ENCODE measurements around the gene MSS51.

Gene MSS51

GRCh38 chr10:73406846-73407245 lies 26.5 kb downstream of the MSS51 start:
- ATAC-seq (ENCODE audit: low read depth) (no peak), DNase-seq (ENCODE audit: low spot score) (no peak)
- Histone ChIP-seq H3K36me3 (ENCODE audit: low read depth) (peaks cover 19% of the 10 kb centered on the region), H3K9me3 (ENCODE audit: severe bottlenecking) (no peaks in the 10 kb centered on the region), H3K4me3 (ENCODE audit: severe bottlenecking) (no peak overlapping the region), H3K4me1 (ENCODE audit: insufficient read depth, poor library complexity, severe bottlenecking) (peaks cover 5% of the 10 kb centered on the region), H3K27me3 (ENCODE audit: insufficient read depth, poor library complexity, severe bottlenecking) (no peaks in the 10 kb centered on the region), H3K27ac (ENCODE audit: poor library complexity, severe bottlenecking) (no peak overlapping the region)
- TF ChIP-seq, protein P1, sequence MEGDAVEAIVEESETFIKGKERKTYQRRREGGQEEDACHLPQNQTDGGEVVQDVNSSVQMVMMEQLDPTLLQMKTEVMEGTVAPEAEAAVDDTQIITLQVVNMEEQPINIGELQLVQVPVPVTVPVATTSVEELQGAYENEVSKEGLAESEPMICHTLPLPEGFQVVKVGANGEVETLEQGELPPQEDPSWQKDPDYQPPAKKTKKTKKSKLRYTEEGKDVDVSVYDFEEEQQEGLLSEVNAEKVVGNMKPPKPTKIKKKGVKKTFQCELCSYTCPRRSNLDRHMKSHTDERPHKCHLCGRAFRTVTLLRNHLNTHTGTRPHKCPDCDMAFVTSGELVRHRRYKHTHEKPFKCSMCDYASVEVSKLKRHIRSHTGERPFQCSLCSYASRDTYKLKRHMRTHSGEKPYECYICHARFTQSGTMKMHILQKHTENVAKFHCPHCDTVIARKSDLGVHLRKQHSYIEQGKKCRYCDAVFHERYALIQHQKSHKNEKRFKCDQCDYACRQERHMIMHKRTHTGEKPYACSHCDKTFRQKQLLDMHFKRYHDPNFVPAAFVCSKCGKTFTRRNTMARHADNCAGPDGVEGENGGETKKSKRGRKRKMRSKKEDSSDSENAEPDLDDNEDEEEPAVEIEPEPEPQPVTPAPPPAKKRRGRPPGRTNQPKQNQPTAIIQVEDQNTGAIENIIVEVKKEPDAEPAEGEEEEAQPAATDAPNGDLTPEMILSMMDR (IDR thresholded peaks at IDR 0.05; ENCODE audit: poor library complexity, severe bottlenecking): no peak

- no peak for ATAC-seq (ENCODE audit: low read depth)
- no peak overlapping the region for H3K4me3 ChIP-seq (ENCODE audit: severe bottlenecking)
- H3K27ac ChIP-seq (ENCODE audit: poor library complexity, severe bottlenecking): no peak overlapping the region
- no peaks in the 10 kb centered on the region for H3K27me3 ChIP-seq (ENCODE audit: insufficient read depth, poor library complexity, severe bottlenecking)
- peaks cover 28% of the 10 kb centered on the region for H3K36me3 ChIP-seq (ENCODE audit: low read depth)
- H3K9me3 ChIP-seq (ENCODE audit: severe bottlenecking): no peaks in the 10 kb centered on the region
- TF ChIP-seq, protein P1 (IDR thresholded peaks at IDR 0.05; ENCODE audit: poor library complexity, severe bottlenecking): no peak
- no peak for DNase-seq (ENCODE audit: low spot score)
- peaks cover 5% of the 10 kb centered on the region for H3K4me1 ChIP-seq (ENCODE audit: insufficient read depth, poor library complexity, severe bottlenecking)
Measured at GRCh38 chr10:73405556-73405955, 27.8 kb downstream of the MSS51 start.

- no peak overlapping the region for H3K27ac ChIP-seq (ENCODE audit: poor library complexity, severe bottlenecking)
- peaks cover 36% of the 10 kb centered on the region for H3K36me3 ChIP-seq (ENCODE audit: low read depth)
- ATAC-seq (ENCODE audit: low read depth) (no peak), DNase-seq (ENCODE audit: low spot score) (no peak)
- peaks cover 5% of the 10 kb centered on the region for H3K4me1 ChIP-seq (ENCODE audit: insufficient read depth, poor library complexity, severe bottlenecking)
- no peaks in the 10 kb centered on the region for H3K9me3 ChIP-seq (ENCODE audit: severe bottlenecking)
- TF ChIP-seq, protein P1 (IDR thresholded peaks at IDR 0.05; ENCODE audit: poor library complexity, severe bottlenecking): no peak
- no peak overlapping the region for H3K4me3 ChIP-seq (ENCODE audit: severe bottlenecking)
- no peaks in the 10 kb centered on the region for H3K27me3 ChIP-seq (ENCODE audit: insufficient read depth, poor library complexity, severe bottlenecking)
Measured at GRCh38 chr10:73404690-73405089, 28.7 kb downstream of the MSS51 start.

DNA sequence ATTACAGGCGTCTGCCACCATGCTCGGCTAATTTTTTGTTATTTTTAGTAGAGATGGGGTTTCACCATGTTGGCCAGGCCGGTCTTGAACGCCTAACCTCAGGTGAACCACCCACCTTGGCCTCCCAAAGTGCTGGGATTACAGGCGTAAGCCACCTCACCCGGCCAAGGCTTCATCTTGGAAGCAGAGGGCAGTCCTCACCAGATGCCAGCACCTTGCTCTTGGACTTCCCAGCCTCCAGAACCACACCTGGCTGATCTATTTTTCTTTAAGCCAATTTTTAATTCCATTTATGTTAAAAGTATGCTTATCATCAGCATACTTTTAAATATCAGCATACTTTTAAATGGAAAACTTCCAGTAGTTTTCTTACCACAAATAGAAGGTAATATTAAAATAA lies 31.7 kb downstream of the MSS51 start:
- ATAC-seq (ENCODE audit: low read depth): no peak
- DNase-seq (ENCODE audit: low spot score): no peak
- Histone ChIP-seq H3K4me3 (ENCODE audit: severe bottlenecking) (no peak overlapping the region), H3K27ac (ENCODE audit: poor library complexity, severe bottlenecking) (no peak overlapping the region), H3K9me3 (ENCODE audit: severe bottlenecking) (no peaks in the 10 kb centered on the region), H3K4me1 (ENCODE audit: insufficient read depth, poor library complexity, severe bottlenecking) (no peaks in the 10 kb centered on the region), H3K36me3 (ENCODE audit: low read depth) (peaks cover 56% of the 10 kb centered on the region), H3K27me3 (ENCODE audit: insufficient read depth, poor library complexity, severe bottlenecking) (no peaks in the 10 kb centered on the region)
- TF ChIP-seq, protein P1 (IDR thresholded peaks at IDR 0.05; ENCODE audit: poor library complexity, severe bottlenecking): no peak

- TF ChIP-seq, protein P1 (IDR thresholded peaks at IDR 0.05; ENCODE audit: poor library complexity, severe bottlenecking): no peak
- DNase-seq (ENCODE audit: low spot score) (no peak), ATAC-seq (ENCODE audit: low read depth) (no peak)
- Histone ChIP-seq H3K4me1 (ENCODE audit: insufficient read depth, poor library complexity, severe bottlenecking) (no peaks in the 10 kb centered on the region), H3K27me3 (ENCODE audit: insufficient read depth, poor library complexity, severe bottlenecking) (no peaks in the 10 kb centered on the region), H3K9me3 (ENCODE audit: severe bottlenecking) (no peaks in the 10 kb centered on the region), H3K4me3 (ENCODE audit: severe bottlenecking) (no peak overlapping the region), H3K36me3 (ENCODE audit: low read depth) (peaks cover 78% of the 10 kb centered on the region), H3K27ac (ENCODE audit: poor library complexity, severe bottlenecking) (no peak overlapping the region)
Measured at GRCh38 chr10:73399063-73399462, 34.3 kb downstream of the MSS51 start.
